ENCODE results near the gene ZNF385B.
"Not testable (repeated sequence)": the region's sequence is repeated elsewhere in the genome, so short reads cannot be mapped to it uniquely, and the experiment has no call there.

Gene ZNF385B

GRCh38 chr2:179890666-179891065, 29.3 kb upstream of the ZNF385B start:
- Histone ChIP-seq H3K36me3 (ENCODE audit: control insufficient read depth in 1 of 2, insufficient read depth in 2 of 2, low read depth in 1 of 2, low read length in 2 of 2) (no peaks in the 10 kb centered on the region), H2BK12ac (ENCODE audit: low read length in 2 of 2) (no peak overlapping the region), H3K9me3 (ENCODE audit: control insufficient read depth, low read length) (peaks cover 12% of the 10 kb centered on the region), H3K79me1 (replicated peaks; ENCODE audit: low read length, poor library complexity, severe bottlenecking) (no peaks in the 10 kb centered on the region), H2BK15ac (ENCODE audit: low read depth, poor library complexity, severe bottlenecking) (no peak overlapping the region), H3K4me1 (ENCODE audit: control insufficient read depth, insufficient read depth, low read depth, low read length) (no peaks in the 10 kb centered on the region), H3K27me3 (ENCODE audit: control insufficient read depth in 1 of 2, insufficient read depth in 1 of 2, low read length in 2 of 2) (peaks cover 0 to 3% of the 10 kb centered on the region in 2 experiments), H3K4ac (ENCODE audit: low read depth in 1 of 2, low read length in 2 of 2) (no peak overlapping the region), H4K8ac (ENCODE audit: low read length) (no peak overlapping the region), H3K18ac (ENCODE audit: low read depth in 1 of 2, low read length in 2 of 2) (no peak overlapping the region), H3K23ac (ENCODE audit: low read length in 2 of 2) (no peak overlapping the region), H2AK5ac (ENCODE audit: low read length, severe bottlenecking) (no peak overlapping the region), H2AFZ (ENCODE audit: low read depth, low read length) (no peak overlapping the region), H2BK5ac (ENCODE audit: low read depth, low read length, poor library complexity, severe bottlenecking) (no peak overlapping the region), H3K27ac (ENCODE audit: low read length, poor library complexity, severe bottlenecking) (no peak overlapping the region), H3K4me3 (ENCODE audit: insufficient read depth in 1 of 2, low read depth in 1 of 2, low read length in 2 of 2) (no peak overlapping the region), H2BK120ac (ENCODE audit: low read depth, low read length) (no peak overlapping the region), H3K14ac (ENCODE audit: low read length in 2 of 2) (no peak overlapping the region), H3K9ac (ENCODE audit: low read length) (no peak overlapping the region), H4K91ac (ENCODE audit: low read length) (no peak overlapping the region), H3K4me2 (ENCODE audit: low read length, poor library complexity, severe bottlenecking) (no peak overlapping the region)
- DNase-seq, result no peak

- not testable (repeated sequence) for DNase-seq; H4K8ac ChIP-seq (ENCODE audit: low read length); H2BK15ac ChIP-seq (ENCODE audit: low read depth, poor library complexity, severe bottlenecking); H3K14ac ChIP-seq (ENCODE audit: low read length in 2 of 2); H3K4me2 ChIP-seq (ENCODE audit: low read length, poor library complexity, severe bottlenecking); H3K4me1 ChIP-seq (ENCODE audit: control insufficient read depth, insufficient read depth, low read depth, low read length); H2AK5ac ChIP-seq (ENCODE audit: low read length, severe bottlenecking); H3K9ac ChIP-seq (ENCODE audit: low read length); H4K91ac ChIP-seq (ENCODE audit: low read length); H2AFZ ChIP-seq (ENCODE audit: low read depth, low read length); H3K27ac ChIP-seq (ENCODE audit: low read length, poor library complexity, severe bottlenecking); H3K18ac ChIP-seq (ENCODE audit: low read depth in 1 of 2, low read length in 2 of 2); H3K4me3 ChIP-seq (ENCODE audit: insufficient read depth in 1 of 2, low read depth in 1 of 2, low read length in 2 of 2); H3K36me3 ChIP-seq (ENCODE audit: control insufficient read depth in 1 of 2, insufficient read depth in 2 of 2, low read depth in 1 of 2, low read length in 2 of 2); H2BK5ac ChIP-seq (ENCODE audit: low read depth, low read length, poor library complexity, severe bottlenecking); H2BK120ac ChIP-seq (ENCODE audit: low read depth, low read length); H3K23ac ChIP-seq (ENCODE audit: low read length in 2 of 2); H3K27me3 ChIP-seq (ENCODE audit: control insufficient read depth in 1 of 2, insufficient read depth in 1 of 2, low read length in 2 of 2); H3K79me1 ChIP-seq (replicated peaks; ENCODE audit: low read length, poor library complexity, severe bottlenecking); H3K4ac ChIP-seq (ENCODE audit: low read depth in 1 of 2, low read length in 2 of 2); H2BK12ac ChIP-seq (ENCODE audit: low read length in 2 of 2)
- H3K9me3 ChIP-seq (ENCODE audit: control insufficient read depth, low read length), result peaks cover 12% of the 10 kb centered on the region
- WGBS, result 89% methylated on average over 6 of the region's 6 CpGs
Measured at GRCh38 chr2:179888642-179889041, 27.2 kb upstream of the ZNF385B start.

GRCh38 chr2:179884193-179884592, 22.8 kb upstream of the ZNF385B start:
- WGBS, result 74% methylated on average over 5 of the region's 8 CpGs
- Histone ChIP-seq H2BK15ac (ENCODE audit: low read depth, poor library complexity, severe bottlenecking) (no peak overlapping the region), H2BK12ac (ENCODE audit: low read length in 2 of 2) (no peak overlapping the region), H3K9me3 (ENCODE audit: control insufficient read depth, low read length) (peaks cover 4% of the 10 kb centered on the region), H3K14ac (ENCODE audit: low read length in 2 of 2) (no peak overlapping the region), H3K4me1 (ENCODE audit: control insufficient read depth, insufficient read depth, low read depth, low read length) (peaks cover 2% of the 10 kb centered on the region), H2BK5ac (ENCODE audit: low read depth, low read length, poor library complexity, severe bottlenecking) (no peak overlapping the region), H2AFZ (ENCODE audit: low read depth, low read length) (no peak overlapping the region), H3K36me3 (ENCODE audit: control insufficient read depth in 1 of 2, insufficient read depth in 2 of 2, low read depth in 1 of 2, low read length in 2 of 2) (no peaks in the 10 kb centered on the region), H4K91ac (ENCODE audit: low read length) (no peak overlapping the region), H3K79me1 (replicated peaks; ENCODE audit: low read length, poor library complexity, severe bottlenecking) (no peaks in the 10 kb centered on the region), H2BK120ac (ENCODE audit: low read depth, low read length) (no peak overlapping the region), H3K23ac (ENCODE audit: low read length in 2 of 2) (no peak overlapping the region), H3K27ac (ENCODE audit: low read length, poor library complexity, severe bottlenecking) (no peak overlapping the region), H3K4me3 (ENCODE audit: insufficient read depth in 1 of 2, low read depth in 1 of 2, low read length in 2 of 2) (no peak overlapping the region), H2AK5ac (ENCODE audit: low read length, severe bottlenecking) (no peak overlapping the region), H3K9ac (ENCODE audit: low read length) (no peak overlapping the region), H3K27me3 (ENCODE audit: control insufficient read depth in 1 of 2, insufficient read depth in 1 of 2, low read length in 2 of 2) (peaks cover 0 to 4% of the 10 kb centered on the region in 2 experiments), H3K18ac (ENCODE audit: low read depth in 1 of 2, low read length in 2 of 2) (no peak overlapping the region), H3K4ac (ENCODE audit: low read depth in 1 of 2, low read length in 2 of 2) (no peak overlapping the region), H4K8ac (ENCODE audit: low read length) (no peak overlapping the region), H3K4me2 (ENCODE audit: low read length, poor library complexity, severe bottlenecking) (no peak overlapping the region)
- no peak for DNase-seq

- Histone ChIP-seq H2BK15ac (ENCODE audit: low read depth, poor library complexity, severe bottlenecking) (no peak overlapping the region), H3K4me3 (ENCODE audit: insufficient read depth in 1 of 2, low read depth in 1 of 2, low read length in 2 of 2) (no peak overlapping the region)
Measured at GRCh38 chr2:179882851-179883806, 21.7 kb upstream of the ZNF385B start.

More at GRCh38 chr2:179882851-179883806, 21.7 kb upstream of the ZNF385B start:
- no peaks in the 10 kb centered on the region for H3K79me1 ChIP-seq (replicated peaks; ENCODE audit: low read length, poor library complexity, severe bottlenecking)
- no peak overlapping the region for H2BK120ac ChIP-seq (ENCODE audit: low read depth, low read length)
- peaks cover 2% of the 10 kb centered on the region for H3K4me1 ChIP-seq (ENCODE audit: control insufficient read depth, insufficient read depth, low read depth, low read length)
- H3K23ac ChIP-seq (ENCODE audit: low read length in 2 of 2), result no peak overlapping the region
- no peak overlapping the region for H2AFZ ChIP-seq (ENCODE audit: low read depth, low read length)
- H3K27ac ChIP-seq (ENCODE audit: low read length, poor library complexity, severe bottlenecking), result no peak overlapping the region
- no peak overlapping the region for H3K4ac ChIP-seq (ENCODE audit: low read depth in 1 of 2, low read length in 2 of 2)
- H3K18ac ChIP-seq (ENCODE audit: low read depth in 1 of 2, low read length in 2 of 2), result no peak overlapping the region
- no peak overlapping the region for H4K91ac ChIP-seq (ENCODE audit: low read length)
- DNase-seq, result no peak
- no peak overlapping the region for H2BK5ac ChIP-seq (ENCODE audit: low read depth, low read length, poor library complexity, severe bottlenecking)
- no peak overlapping the region for H2AK5ac ChIP-seq (ENCODE audit: low read length, severe bottlenecking)
- no peaks in the 10 kb centered on the region for H3K36me3 ChIP-seq (ENCODE audit: control insufficient read depth in 1 of 2, insufficient read depth in 2 of 2, low read depth in 1 of 2, low read length in 2 of 2)
- H3K14ac ChIP-seq (ENCODE audit: low read length in 2 of 2), result no peak overlapping the region
- 91% methylated on average over 6 of the region's 6 CpGs for WGBS
- no peaks in the 10 kb centered on the region for H3K9me3 ChIP-seq (ENCODE audit: control insufficient read depth, low read length)
- peaks cover 0 to 4% of the 10 kb centered on the region in 2 experiments for H3K27me3 ChIP-seq (ENCODE audit: control insufficient read depth in 1 of 2, insufficient read depth in 1 of 2, low read length in 2 of 2)
- no peak overlapping the region for H2BK12ac ChIP-seq (ENCODE audit: low read length in 2 of 2)
- H4K8ac ChIP-seq (ENCODE audit: low read length), result no peak overlapping the region
- H3K9ac ChIP-seq (ENCODE audit: low read length), result no peak overlapping the region
- no peak overlapping the region for H3K4me2 ChIP-seq (ENCODE audit: low read length, poor library complexity, severe bottlenecking)
